ENCODE measurements around the gene TVP23C. TPM values are rescaled to one million over a fixed set of nuclear protein-coding genes. Genes with fewer than 3 reads are reported as not detected.

TVP23C gene
- total RNA-seq, 2 donors from 2014 or later: 9.7 to 18.4 TPM

GRCh38 chr17:15468126-15468525, 95.2 kb downstream of the TVP23C start:
- Mint-ChIP-seq H3K9me3 (no peaks in the 10 kb centered on the region), H3K27me3 (no peaks in the 10 kb centered on the region), H3K4me1 (no peaks in the 10 kb centered on the region), H3K36me3 (ENCODE audit: low read depth) (peaks cover under 1% of the 10 kb centered on the region), H3K27ac (no peak overlapping the region), H3K4me3 (no peak overlapping the region)
- ATAC-seq (replicated peaks): no peak

GRCh38 chr17:15467592-15467991, 95.7 kb downstream of the TVP23C start, which contains the start of gene CDRT4:
CDRT4 (minus strand) TSS chr17:15467621; CDS start chr17:15440238, 27,383 bp downstream.
- no peak within 1 kb of the TSS for H3K4me3 Mint-ChIP-seq
- no peaks in the 10 kb centered on the region for H3K9me3 Mint-ChIP-seq
- no peaks in the 10 kb centered on the region for H3K4me1 Mint-ChIP-seq
- peaks cover 5% of the 10 kb centered on the region for H3K36me3 Mint-ChIP-seq (ENCODE audit: low read depth)
- ATAC-seq (replicated peaks): no peak
- H3K27ac Mint-ChIP-seq: no peak within 1 kb of the TSS
- no peaks in the 10 kb centered on the region for H3K27me3 Mint-ChIP-seq

DNA sequence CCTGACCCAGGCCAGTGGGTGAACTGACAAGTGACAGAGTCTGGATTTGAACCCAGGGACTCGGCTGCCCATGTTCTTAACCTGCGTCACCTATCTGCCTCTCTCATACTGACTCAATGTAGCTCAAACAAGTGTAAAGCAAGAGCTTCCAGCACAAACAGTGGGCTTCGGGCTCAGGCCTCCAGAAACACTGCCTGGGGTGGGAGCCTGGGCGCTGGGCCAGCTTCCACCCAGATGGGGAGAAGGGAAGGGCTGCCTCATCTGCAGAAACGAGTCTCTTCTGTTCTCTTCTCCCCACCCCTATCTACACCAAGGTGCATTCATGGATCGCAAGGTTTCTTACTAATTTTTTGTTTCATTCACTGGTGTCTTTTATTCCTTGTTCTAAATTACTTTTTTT, 97.2 kb downstream of the TVP23C start:
- no peaks in the 10 kb centered on the region for H3K27me3 Mint-ChIP-seq
- H3K4me1 Mint-ChIP-seq: no peaks in the 10 kb centered on the region
- ATAC-seq (replicated peaks): no peak
- no peak overlapping the region for H3K4me3 Mint-ChIP-seq
- no peak overlapping the region for H3K27ac Mint-ChIP-seq
- H3K9me3 Mint-ChIP-seq: no peaks in the 10 kb centered on the region
- H3K36me3 Mint-ChIP-seq (ENCODE audit: low read depth): peaks cover 8% of the 10 kb centered on the region

DNA sequence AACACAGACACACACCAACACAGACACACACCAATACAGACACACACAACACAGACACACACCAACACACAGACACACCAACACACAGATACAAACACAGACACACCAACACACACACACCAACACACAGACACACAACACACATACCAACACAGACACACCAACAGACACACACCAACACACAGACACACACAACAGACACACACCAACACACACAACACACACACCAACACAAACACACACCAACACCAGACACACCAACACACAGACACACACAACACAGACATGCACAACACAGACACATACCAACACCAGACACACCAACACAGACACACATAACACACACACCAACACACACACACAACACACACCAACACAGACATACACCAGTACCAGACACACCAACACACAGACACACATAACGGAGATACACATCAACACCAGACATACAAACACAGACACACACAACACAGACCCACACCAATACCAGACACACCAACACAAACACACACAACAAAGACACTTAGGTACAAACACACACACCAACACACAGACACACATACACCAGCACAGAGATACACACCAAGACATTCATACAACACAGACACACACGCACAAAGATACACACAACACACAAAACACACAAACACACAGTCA, 98.1 kb downstream of the TVP23C start:
- no peaks in the 10 kb centered on the region for H3K27me3 Mint-ChIP-seq
- H3K36me3 Mint-ChIP-seq (ENCODE audit: low read depth): peaks cover 8% of the 10 kb centered on the region
- no peak for ATAC-seq (replicated peaks)
- H3K27ac Mint-ChIP-seq: no peak overlapping the region
- H3K4me1 Mint-ChIP-seq: peaks cover under 1% of the 10 kb centered on the region
- H3K9me3 Mint-ChIP-seq: no peaks in the 10 kb centered on the region
- H3K4me3 Mint-ChIP-seq: no peak overlapping the region

DNA sequence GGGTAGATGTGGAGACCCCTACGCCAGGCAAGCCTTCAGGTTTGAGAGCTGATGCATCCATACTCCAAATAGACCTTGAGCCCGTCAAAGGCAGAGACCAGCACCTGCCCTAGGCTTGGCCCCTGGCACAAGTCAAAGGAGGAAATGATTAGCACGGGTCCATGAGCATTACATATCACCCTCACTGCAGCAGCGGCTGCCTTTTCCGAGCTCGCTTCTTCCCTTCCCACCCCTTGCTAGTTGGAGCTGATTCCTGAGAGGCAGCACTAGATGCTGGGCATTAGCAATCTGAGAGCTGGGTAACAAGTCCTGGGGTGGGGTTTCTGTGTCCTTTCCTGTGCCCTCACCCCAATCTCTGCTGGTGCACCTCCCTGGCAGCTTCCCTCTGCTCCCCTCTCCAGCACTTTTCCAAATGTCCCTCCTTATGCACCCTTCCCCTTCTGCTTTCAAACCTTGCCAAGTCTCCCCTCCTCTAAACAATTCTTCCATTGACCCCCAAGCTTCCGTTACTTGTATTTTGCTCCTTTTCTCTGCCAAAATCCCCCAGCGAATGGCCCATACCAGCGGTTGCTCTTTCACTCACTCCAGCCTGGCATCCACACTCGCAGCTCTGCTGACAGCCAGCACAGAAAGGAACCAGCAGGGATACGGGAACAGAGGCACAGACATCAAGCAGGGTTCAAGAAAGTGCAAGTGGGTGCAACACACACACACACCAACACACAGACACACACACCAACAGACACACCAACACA, 98.9 kb downstream of the TVP23C start:
- no peaks in the 10 kb centered on the region for H3K27me3 Mint-ChIP-seq
- ATAC-seq (replicated peaks): no peak

GRCh38 chr17:15462976-15463772, 100.1 kb downstream of the TVP23C start:
- Mint-ChIP-seq H3K36me3 (ENCODE audit: low read depth) (peaks cover 10% of the 10 kb centered on the region), H3K27me3 (no peaks in the 10 kb centered on the region), H3K27ac (no peak overlapping the region), H3K4me1 (peaks cover 4% of the 10 kb centered on the region), H3K4me3 (no peak overlapping the region), H3K9me3 (no peaks in the 10 kb centered on the region)
- no peak for ATAC-seq (replicated peaks)

More for the DNA sequence above, 98.9 kb downstream of the TVP23C start:
- Mint-ChIP-seq H3K27ac (no peak overlapping the region), H3K4me1 (peaks cover 4% of the 10 kb centered on the region), H3K9me3 (no peaks in the 10 kb centered on the region), H3K4me3 (no peak overlapping the region), H3K36me3 (ENCODE audit: low read depth) (peaks cover 8% of the 10 kb centered on the region)

GRCh38 chr17:15457723-15458094, 105.6 kb downstream of the TVP23C start:
- Mint-ChIP-seq H3K9me3 (peaks cover 3% of the 10 kb centered on the region), H3K27me3 (no peaks in the 10 kb centered on the region), H3K4me1 (peaks cover 4% of the 10 kb centered on the region), H3K4me3 (no peak overlapping the region), H3K27ac (no peak overlapping the region), H3K36me3 (ENCODE audit: low read depth) (peaks cover 20% of the 10 kb centered on the region)
- no peak for ATAC-seq (replicated peaks)

- ATAC-seq (replicated peaks): no peak
- no peak overlapping the region for H3K27ac Mint-ChIP-seq
- H3K4me3 Mint-ChIP-seq: no peak overlapping the region
- no peaks in the 10 kb centered on the region for H3K27me3 Mint-ChIP-seq
- peaks cover 4% of the 10 kb centered on the region for H3K4me1 Mint-ChIP-seq
- peaks cover 3% of the 10 kb centered on the region for H3K9me3 Mint-ChIP-seq
- H3K36me3 Mint-ChIP-seq (ENCODE audit: low read depth): peaks cover 16% of the 10 kb centered on the region
Measured at GRCh38 chr17:15456972-15457722, 106.1 kb downstream of the TVP23C start.

DNA sequence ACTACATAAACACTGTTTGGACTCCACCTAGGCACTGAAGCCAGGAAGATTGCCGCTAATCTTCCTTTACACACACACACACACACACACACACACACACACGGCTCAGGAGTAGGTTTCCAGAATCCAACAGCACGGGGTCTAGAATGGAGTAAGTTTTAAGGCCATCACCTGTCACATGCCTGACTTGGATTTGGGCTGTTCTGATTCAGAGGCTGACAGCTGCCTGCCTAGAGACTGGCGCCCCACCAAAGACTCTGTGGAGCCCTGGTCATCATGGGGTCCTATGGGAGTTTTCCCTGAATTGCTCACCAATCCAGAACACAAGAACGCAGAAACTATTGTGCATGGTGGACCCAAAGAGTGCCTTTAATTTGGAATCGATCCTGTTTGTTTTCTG, 106.8 kb downstream of the TVP23C start:
- Mint-ChIP-seq H3K4me3 (no peak overlapping the region), H3K36me3 (ENCODE audit: low read depth) (peaks cover 16% of the 10 kb centered on the region), H3K27ac (no peak overlapping the region), H3K4me1 (peaks cover 4% of the 10 kb centered on the region), H3K27me3 (no peaks in the 10 kb centered on the region), H3K9me3 (peaks cover 3% of the 10 kb centered on the region)
- ATAC-seq (replicated peaks): no peak

GRCh38 chr17:15454346-15454745, 108.9 kb downstream of the TVP23C start:
- Mint-ChIP-seq H3K4me3 (no peak overlapping the region), H3K27me3 (no peaks in the 10 kb centered on the region), H3K9me3 (peaks cover 3% of the 10 kb centered on the region), H3K4me1 (no peaks in the 10 kb centered on the region), H3K36me3 (ENCODE audit: low read depth) (peaks cover 16% of the 10 kb centered on the region), H3K27ac (no peak overlapping the region)
- ATAC-seq (replicated peaks): no peak

DNA sequence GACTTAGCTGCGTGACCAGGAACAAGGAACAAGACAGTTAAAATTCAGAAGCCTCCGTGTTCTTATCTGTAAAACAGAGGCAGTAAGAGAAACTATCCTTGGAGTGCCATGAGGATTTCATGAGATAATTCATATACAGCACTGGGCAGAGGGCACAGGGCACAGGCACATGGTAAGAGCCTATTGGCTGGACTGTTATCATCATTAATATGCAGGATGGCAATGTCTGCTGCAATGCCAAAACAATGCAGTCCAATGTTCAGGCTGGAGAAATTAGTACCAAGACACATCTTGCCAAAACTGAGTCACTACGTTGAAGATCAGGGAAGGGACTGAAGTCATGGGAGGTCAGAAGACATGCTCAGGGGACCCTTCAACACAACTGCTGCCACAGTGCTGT, 109.5 kb downstream of the TVP23C start:
- ATAC-seq (replicated peaks): no peak
- H3K36me3 Mint-ChIP-seq (ENCODE audit: low read depth): peaks cover 16% of the 10 kb centered on the region
- H3K4me1 Mint-ChIP-seq: peaks cover 3% of the 10 kb centered on the region
- no peak overlapping the region for H3K27ac Mint-ChIP-seq
- H3K27me3 Mint-ChIP-seq: no peaks in the 10 kb centered on the region
- no peak overlapping the region for H3K4me3 Mint-ChIP-seq
- H3K9me3 Mint-ChIP-seq: peaks cover 3% of the 10 kb centered on the region

GRCh38 chr17:15453246-15453645, 110.0 kb downstream of the TVP23C start:
- Mint-ChIP-seq H3K27me3 (no peaks in the 10 kb centered on the region), H3K4me3 (no peak overlapping the region), H3K9me3 (peaks cover 3% of the 10 kb centered on the region), H3K27ac (no peak overlapping the region), H3K4me1 (peaks cover 6% of the 10 kb centered on the region), H3K36me3 (ENCODE audit: low read depth) (peaks cover 15% of the 10 kb centered on the region)
- ATAC-seq (replicated peaks): no peak

GRCh38 chr17:15452746-15453145, 110.5 kb downstream of the TVP23C start:
- no peak for ATAC-seq (replicated peaks)
- Mint-ChIP-seq H3K9me3 (peaks cover 3% of the 10 kb centered on the region), H3K27ac (no peak overlapping the region), H3K27me3 (no peaks in the 10 kb centered on the region), H3K4me1 (peaks cover 6% of the 10 kb centered on the region), H3K36me3 (ENCODE audit: low read depth) (peaks cover 11% of the 10 kb centered on the region), H3K4me3 (no peak overlapping the region)
